HG02852 (cell line): ENCODE data around the gene GSTO1.
"Not testable (repeated sequence)": the region's sequence is repeated elsewhere in the genome, so short reads cannot be mapped to it uniquely, and the experiment has no call there.

Experiments
- ATAC-seq: cut with Tn5 transposase; IDR thresholded peaks from one replicate; pipeline ENCODE4 v1.9.1; 2021; ENCODE audit warnings: mild to moderate bottlenecking, moderate library complexity; ENCODE audit not compliant: unreplicated experiment

Gene GSTO1

DNA sequence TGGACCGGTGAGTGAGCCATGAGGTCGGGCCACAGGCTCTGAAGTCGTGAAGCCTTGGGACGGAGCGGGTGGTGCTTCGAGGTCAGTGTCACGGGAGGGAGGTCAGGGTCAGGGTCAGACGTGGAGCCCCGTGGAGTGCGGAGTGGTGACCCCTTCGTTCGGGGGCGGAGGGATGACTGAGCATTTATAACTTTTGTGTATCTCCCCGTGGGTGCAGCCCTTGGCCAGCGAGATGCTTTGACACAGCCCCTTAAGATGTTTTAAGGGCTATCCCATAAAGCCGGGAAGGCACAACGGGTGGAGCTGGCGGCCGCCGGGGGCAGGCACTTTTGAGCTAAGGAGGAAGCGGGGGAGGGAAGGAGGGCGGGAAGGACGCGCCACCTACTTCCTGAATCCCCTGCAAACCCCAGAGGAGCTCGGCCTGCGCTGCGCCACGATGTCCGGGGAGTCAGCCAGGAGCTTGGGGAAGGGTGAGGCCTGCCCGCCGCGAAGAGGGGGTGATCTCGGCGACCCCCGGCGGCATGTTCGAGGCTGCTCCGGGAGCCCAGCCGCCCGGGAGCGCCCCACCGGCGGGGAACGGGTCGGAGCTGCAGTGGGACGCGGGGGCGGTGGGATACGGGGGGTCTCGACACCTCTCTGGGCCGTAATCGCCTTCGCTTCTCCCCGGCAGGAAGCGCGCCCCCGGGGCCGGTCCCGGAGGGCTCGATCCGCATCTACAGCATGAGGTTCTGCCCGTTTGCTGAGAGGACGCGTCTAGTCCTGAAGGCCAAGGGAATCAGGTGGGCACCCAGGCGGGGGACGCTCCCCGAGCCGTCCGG lies at the start of gene GSTO1:
Gene GSTO1, plus strand, starts transcription at position 400 of the 818 bp plus-strand sequence. Its CDS starts 37 bp downstream, at position 437.
- ATAC-seq, result peak; percentile 79

DNA sequence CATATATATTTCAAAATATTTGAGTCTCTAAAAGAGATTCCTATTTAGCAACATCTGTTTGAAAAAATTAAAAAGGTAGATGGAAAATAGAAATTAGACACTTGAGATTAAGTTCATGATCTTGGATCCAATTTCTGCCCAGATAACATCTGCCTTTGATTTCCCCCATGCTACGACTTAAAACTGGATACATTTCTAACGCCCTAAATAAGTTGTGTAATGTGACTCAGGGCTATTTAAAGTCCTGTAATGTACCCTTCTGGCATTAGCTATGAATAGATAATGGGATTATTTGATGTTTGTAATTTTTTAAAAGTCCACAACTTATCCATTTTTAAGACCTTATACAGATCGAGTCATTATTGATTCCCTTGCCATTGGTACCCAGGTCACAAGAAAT lies 46.0 kb upstream of the GSTO1 start:
- ATAC-seq, result no peak

DNA sequence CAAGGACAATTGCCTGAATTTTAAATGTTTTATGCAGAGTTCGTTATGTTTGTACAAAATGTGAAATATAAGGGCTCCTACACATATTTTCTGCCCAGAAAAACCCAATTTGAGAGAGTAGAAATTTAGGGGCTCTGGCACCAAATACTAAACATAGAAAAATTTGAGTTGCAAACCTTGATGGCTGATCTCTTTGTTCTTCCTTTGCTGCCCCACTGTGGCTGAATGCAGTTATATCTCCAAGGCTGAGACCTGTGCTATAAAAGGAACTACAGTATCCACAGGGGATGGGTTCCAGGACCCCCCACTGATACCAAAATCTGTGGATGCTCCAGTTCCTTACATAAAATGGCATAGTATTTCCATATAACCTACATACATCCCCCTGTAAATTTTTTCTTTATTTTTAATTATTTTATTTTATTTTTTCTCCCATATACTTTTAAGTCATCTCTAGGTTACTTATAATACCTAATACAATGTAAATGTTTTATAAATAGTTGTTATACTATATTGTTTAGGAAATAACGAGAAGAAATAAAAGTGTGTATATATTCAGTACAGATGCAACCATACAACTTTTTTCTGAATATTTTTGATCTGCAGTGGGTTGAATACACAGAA lies 45.0 kb upstream of the GSTO1 start:
- no peak for ATAC-seq

DNA sequence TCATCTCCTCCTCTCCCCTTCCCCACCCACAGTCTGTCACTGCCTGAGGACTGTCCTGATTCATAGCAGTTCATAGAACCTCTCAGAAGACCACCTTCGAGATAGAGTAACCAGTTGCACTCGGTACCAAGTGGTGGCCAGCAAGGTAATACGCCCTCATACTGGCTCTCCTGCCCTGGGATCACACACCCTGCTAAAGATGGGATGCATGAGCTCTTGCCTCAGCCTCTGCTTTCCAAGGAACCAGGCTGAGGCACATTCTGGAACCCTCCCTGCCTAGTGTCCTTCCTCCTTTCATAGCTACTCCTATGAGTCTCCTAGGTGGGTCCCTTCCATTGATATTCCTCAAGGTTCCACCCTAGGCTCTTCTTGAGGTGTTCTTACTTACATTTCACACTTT lies 38.1 kb upstream of the GSTO1 start:
- no peak for ATAC-seq

DNA sequence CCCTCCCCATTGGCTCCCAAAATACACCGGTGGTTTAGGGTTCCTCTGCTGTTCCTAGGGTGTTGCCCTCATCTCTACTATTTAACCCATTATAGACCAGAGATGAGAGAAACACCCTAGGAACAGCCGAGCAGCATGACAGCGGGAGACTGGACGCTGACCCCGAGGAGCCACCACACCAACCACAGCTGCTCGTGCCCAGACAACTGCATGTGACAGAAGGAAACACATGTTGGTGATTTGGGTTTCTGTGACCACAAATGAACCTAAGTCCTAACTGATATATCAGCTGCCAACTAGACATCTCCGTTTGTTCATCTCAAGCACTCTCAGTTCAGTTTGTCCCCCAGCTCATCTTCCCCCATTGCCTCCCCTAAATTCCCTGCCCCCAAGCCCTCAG lies 35.9 kb upstream of the GSTO1 start:
- ATAC-seq, result no peak

DNA sequence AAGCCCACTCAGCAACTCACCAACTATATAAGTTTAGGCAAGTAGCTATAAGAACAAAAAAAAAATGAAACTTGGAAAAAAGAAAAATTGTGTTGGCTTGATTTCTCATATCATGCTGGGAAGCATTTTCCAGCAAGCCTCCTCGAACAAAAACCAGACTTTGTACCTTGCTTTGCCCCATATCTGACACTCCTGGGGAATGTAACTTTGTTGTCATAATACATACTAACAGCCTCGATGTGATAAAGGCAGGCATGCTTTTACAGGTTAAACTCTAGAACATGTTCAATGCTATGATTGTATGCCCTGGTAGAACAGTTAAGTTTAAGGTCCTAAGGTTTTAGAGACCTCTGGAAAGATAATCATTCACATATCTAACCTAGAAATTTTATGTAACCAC lies 34.2 kb upstream of the GSTO1 start:
- ATAC-seq, result no peak

DNA sequence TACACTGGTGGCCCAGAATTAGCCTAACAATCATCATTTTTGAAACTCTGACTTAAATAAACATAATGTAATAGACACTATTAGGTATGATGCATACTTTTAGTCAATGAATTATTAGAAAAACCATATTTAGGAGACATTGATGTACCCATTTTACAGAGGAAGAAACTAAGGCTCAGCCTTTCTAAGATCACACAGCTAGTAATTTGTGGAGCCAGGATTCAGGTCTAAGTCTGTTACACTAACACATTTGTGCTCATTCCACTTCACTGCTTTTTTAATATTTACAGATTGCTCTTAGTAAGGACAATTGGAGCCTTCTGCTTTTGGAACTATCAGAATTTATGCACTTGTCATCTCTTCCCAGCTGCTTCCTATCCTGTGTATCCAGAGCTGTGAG lies 31.4 kb upstream of the GSTO1 start:
- no peak for ATAC-seq

DNA sequence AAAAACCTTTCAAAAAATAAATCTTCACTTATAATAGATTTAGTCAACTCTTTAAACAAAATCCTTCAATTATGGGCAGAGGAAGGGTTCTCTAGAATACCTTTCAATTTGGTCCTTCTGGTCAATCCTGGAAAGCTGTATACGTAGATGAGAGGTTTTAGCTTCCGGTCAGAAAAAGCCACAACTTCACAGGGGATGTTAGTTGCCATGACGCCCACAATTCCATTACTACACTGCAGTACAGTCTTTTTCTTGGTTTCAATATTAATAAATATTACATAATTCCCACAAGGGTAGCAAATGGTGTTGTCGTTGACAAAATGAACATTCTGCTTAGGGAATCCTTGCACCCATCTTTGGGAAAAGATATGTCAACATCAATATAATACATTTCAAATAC lies 24.2 kb upstream of the GSTO1 start:
- no peak for ATAC-seq

DNA sequence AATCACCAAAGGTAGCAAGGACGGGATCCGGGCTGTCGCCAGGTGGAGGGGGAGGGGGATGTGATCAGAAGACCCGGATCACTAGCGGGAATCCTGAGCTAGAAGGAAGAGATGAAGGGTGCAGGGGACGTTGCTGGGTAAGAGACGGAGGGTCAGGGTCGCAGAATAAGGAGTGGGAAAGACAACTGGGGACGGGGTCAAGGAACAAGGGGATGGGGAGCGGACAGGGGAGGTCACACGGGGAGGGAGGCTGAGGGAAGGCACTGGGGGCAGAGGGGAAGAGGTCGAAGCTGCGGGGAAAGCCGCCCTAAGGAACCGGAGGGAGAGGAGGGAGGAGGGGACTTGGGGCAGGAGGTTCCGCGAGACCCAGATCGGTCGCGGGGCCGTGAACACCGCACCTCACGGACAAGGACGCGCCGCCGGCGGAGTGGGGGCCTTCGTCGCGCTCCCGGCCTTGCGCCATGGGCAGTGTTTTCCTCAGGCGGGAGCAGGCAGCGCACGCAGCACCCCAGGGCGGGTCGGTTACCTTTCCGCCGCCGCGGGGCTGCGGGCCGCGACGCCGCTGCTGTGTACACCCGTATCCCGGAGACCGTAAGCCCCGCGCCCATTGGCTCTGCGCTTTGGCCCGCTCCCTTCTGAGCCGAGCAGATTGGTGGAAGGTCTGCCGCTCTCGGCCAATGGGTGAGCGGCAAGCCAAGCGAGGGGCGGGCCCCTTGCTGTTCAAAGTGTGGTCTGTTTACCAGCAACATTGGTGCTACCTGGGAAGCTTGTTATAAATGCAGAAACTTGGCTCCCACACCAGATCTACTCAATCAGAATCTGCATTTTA lies 22.7 kb upstream of the GSTO1 start, which contains the start of gene CFAP43:
Gene CFAP43, minus strand, starts transcription at position 581 of the 829 bp plus-strand sequence. Its CDS starts 118 bp downstream, at position 463.
- ATAC-seq, result peak; percentile 100

DNA sequence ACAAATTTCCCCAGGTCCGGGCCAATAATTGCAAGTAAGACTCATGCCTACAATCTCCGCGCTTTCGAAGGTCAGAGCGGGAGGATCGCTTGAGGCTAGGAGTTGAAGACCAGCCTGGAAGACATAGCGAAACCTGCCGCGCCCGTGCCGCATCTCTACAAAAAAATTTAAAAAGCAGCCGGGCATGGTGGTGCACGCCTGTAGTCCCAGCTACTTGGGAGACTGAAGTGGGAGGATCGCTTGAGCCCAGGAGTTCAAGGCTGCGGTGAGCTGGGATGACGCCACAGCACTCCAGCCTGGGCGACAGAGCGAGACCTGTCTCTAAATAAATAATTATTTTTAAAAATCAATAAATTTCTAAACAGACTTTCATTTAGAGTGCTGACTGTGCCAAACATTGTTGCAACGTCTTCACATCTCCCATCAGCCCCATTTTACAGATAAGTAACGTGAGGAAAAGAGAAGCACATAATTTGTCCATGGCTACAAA lies 22.0 kb upstream of the GSTO1 start:
- ATAC-seq, result no peak

DNA sequence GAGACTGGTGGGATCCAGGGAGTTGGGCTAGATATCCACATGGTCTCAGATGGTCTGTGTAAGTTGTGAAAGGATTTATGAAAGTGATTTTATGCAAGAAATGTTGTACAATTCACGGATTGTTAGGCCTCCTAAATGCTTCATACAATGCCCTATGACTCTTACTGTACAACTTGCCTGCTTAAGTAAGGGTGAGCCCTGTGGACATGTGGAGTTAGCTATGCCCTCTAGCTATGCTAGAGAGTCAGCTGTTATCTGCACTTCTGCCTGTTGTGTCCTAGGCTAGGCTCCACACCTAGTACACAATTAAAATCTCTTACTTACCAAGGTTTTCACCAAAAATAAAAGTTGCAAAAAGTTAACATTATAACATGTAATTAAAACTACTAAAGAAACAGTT lies 20.9 kb upstream of the GSTO1 start:
- ATAC-seq, result no peak

DNA sequence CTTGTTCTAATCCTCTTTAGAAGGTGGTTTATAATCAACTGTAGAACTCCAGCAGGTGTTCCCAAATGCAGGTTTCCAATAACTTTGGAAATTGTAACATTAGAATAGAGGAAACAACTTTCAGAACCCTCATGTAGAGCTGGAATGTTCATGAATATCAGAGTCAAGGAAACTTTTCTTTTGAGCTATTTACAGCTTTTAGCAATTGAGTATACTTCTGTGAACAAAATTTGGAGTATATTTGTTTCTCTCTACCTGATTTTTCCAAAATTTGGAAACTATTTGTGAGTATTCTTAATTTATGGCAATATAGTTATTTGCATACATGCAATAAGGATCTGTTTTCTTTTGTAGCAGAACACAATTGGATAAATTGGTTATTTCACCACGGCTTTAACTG lies 19.8 kb upstream of the GSTO1 start:
- ATAC-seq, result no peak

DNA sequence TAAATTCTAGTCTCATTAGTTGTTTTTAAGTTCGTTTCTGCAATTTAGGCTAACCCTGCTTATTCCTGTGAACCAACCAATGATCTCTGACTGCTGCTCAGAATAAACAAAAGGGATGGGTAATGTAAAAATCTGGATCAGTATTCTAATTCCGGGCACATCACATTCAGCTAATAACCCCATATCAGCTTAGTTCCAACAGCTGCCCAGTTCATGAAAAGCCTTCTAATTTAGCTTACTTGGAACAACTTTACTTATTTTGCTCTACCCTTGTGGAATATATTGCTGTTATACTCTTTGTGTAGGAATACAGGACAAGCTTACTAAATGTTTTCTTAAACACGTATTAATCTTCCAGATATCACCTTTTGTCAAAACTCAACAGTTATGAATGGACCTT lies 18.9 kb upstream of the GSTO1 start:
- no peak for ATAC-seq

DNA sequence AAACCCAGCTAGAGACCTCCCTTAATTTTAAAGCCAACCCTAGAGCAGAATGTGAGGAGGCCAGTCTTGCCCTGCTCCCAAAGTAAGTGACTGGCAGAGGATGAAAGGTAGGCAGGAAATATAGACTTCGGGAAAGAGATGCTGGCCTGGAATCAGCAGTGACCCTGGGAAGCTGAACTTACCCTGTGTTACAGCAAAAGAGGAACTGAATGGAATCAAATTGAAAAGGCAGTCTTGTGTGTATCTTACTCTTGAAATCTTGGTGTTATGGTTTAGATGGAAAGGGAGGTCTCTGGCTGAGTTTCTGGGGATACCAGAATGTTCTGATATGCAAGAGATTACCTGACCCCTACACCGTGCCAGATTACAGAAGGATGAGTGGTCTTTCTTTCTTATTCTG lies 14.6 kb upstream of the GSTO1 start:
- ATAC-seq, result no peak

DNA sequence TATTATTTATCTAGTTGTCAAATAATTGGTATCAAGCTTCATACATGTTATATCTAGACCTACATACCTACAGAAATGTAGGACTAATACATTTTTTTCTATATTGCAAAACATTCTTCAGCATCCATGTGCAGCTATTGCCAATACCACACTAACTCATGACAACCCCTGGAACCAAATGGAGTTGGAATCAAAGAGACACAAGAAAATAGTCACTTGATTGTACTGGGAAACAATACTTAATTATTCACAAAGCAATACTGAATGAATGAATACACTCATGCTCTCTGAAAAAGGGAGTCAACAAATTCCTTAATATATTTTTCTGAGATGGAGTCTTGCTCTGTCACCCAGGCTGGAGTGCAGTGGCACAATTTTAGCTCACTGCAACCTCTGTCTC lies 12.1 kb upstream of the GSTO1 start:
- ATAC-seq, result no peak

DNA sequence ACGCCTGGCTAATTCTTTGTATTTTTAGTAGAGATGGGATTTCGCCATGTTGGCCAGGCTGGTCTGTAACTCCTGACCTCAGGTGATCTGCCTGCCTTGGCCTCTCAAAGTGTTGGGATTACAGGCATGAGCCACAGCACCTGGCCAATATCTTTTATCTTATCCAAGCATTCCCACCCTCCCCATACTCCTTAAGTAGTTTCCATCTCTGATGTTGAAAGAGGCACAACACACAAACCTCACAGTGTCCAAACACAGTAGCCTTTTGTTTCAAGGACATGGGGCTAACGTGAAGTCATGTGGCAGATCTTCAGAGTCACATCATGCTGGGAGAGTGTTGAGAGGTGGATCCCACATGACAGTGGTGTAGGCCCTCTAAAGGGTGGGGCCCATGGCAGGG lies 11.7 kb upstream of the GSTO1 start:
- ATAC-seq, result not testable (repeated sequence)

DNA sequence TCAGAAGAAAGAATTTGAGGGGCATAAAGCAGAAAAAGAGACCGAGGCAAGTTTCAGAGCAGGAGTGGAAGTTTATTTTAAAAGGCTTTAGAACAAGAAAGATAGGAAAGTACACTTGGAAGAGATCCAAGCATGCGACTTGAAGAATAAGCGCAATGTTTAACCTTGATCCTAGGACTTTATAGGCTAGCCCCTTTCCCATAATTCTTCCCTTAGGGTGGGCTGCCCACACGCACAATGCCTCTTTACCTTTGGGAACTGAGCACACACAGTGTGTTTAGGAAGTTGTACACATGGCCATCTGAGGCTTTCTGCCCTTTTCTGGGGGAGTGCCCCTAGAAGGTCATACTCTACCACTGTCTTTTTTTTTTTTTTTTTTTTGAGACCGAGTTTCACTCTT lies 11.2 kb upstream of the GSTO1 start:
- no peak for ATAC-seq

DNA sequence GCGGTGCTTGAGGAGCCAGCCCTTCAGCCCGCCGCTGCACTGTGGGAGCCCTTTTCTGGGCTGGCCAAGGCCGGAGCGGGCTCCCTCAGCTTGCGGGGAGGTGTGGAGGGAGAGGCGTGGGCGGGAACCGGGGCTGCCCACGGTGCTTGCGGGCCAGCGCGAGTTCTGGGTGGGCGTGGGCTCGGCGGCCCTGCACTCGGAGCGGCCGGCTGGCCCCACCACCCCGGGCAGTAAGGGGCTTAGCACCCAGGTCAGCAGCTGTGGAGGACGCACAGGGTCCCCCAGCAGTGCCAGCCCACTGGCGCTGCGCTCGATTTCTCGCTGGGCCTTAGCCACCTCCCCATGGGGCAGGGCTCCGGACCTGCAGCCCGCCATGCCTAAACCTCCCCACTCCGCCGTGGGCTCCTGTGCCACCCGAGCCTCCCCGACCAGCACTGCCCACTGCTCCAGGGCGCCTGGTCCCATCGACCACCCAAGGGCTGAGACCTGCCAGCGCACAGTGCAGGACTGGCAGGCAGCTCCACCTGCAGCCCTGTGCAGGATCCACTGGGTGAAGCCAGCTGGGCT lies 9.5 kb upstream of the GSTO1 start:
- ATAC-seq, result no peak

DNA sequence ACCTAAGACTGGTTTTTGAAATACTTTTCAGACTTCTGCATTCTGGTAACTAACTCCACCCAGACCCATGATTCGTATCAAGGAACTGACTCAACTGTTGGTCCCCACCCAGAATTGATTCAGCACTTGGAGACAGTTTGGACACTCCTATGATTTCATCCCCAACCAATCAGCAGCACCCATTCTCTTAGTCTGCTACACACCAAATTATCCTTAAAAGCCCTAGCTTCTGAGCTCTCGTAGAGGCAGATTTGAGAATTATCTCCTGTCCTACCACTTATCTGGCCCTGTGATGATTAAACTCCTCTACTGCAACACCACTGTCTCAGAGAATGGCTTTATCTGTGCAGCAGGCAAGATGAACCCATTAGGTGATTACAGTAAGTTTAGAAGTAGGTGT lies 7.7 kb upstream of the GSTO1 start:
- no peak for ATAC-seq

DNA sequence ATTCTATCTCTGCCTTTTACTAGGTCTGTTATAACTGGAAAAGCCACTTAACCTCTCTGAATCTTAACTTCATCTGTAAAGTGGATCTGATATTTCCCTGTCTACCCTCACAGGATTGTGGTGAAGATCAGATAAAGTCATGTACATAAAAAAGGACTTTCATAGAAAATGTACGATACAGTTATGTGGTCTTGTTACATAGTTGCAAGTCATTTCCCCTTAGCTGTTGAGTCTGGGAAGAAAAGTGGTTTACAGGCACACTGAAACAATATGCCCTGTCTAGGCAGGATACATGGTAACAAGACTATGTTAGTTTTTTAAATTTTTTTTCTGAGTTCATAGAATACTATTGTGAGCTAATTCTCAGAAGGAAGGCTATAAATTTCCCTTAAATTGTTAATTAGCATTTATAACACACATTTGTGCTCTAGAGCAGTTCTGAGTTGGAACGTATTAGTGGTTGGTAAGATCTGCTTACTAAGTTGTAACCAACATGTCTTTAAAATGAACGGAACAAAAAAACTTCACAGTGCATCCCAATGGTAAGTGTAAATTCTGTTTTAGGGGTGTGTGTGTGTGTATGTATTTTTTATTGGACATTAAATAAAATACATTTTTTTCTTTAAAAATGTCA lies 7.1 kb upstream of the GSTO1 start:
- ATAC-seq, result no peak

DNA sequence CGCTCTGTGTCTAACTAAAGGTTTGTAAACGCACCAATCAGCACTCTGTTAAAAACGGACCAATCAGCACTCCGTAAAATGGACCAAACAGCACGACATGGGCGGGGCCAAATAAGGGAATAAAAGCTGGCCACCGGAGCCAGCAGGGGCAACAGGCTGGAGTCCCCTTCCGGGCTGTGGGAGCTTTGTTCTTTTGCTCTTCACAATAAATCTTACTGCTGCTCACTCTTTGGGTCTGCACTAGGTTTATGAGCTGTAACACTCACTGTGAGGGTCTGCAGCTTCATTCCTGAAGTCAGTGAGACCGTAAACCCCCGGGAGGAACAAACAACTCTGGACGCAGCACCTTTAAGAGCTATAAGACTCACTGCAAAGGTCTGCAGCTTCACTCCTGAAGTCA lies 5.8 kb upstream of the GSTO1 start:
- not testable (repeated sequence) for ATAC-seq
